Activated CD8-positive, alpha-beta memory T cell treated with anti-CD3 and anti-CD28 coated beads, Interleukin-2, amount 10 ng/mL, durations not matched to agents 7 days and 5 days (primary cell): ENCODE results near the gene KRT28. TPM values are rescaled to one million over a fixed set of nuclear protein-coding genes. Genes with fewer than 3 reads are reported as not detected.

Source experiments
- ATAC-seq: fragments of 150-1000 bp; cut with Tn5 transposase; one replicate; pipeline ENCODE4 v1.10.0; 2021; ENCODE audit warnings: moderate library complexity
- CTCF ChIA-PET: fragments of 350-600 bp; sonication (Branson Sonifier 250); formaldehyde crosslinking; loops from one replicate; lab custom pipeline; 2021; ENCODE audit warnings: antibody characterized with exemption; lab: Charles Lee
- DNase-seq: peaks from one replicate; pipeline ENCODE4 v3.0.0-alpha.2; 2020
- H3K27ac Mint-ChIP-seq: one replicate; pipeline ENCODE4 v1.8.0; 2021; ENCODE audit warnings: mild to moderate bottlenecking, mixed read lengths
- H3K27me3 Mint-ChIP-seq: one replicate; pipeline ENCODE4 v1.8.0; 2021; ENCODE audit warnings: mixed read lengths
- H3K36me3 Mint-ChIP-seq: one replicate; pipeline ENCODE4 v1.8.0; 2021; ENCODE audit warnings: mild to moderate bottlenecking, mixed read lengths
- H3K4me1 Mint-ChIP-seq: one replicate; pipeline ENCODE4 v1.8.0; 2021; ENCODE audit warnings: mixed read lengths
- H3K4me3 Mint-ChIP-seq: one replicate; pipeline ENCODE4 v1.8.0; 2021; ENCODE audit warnings: mild to moderate bottlenecking, moderate library complexity, mixed read lengths
- H3K9me3 Mint-ChIP-seq: one replicate; pipeline ENCODE4 v1.8.0; 2022; ENCODE audit warnings: low read depth, mixed read lengths
- total RNA-seq, 2 experiments: library from RNA; stranded (reverse); gene quantifications; one replicate each; pipeline ENCODE4 v1.2.3, GENCODE V29; 2021

The KRT28 gene
- total RNA-seq, 2 experiments from 2014 or later, result not detected

DNA sequence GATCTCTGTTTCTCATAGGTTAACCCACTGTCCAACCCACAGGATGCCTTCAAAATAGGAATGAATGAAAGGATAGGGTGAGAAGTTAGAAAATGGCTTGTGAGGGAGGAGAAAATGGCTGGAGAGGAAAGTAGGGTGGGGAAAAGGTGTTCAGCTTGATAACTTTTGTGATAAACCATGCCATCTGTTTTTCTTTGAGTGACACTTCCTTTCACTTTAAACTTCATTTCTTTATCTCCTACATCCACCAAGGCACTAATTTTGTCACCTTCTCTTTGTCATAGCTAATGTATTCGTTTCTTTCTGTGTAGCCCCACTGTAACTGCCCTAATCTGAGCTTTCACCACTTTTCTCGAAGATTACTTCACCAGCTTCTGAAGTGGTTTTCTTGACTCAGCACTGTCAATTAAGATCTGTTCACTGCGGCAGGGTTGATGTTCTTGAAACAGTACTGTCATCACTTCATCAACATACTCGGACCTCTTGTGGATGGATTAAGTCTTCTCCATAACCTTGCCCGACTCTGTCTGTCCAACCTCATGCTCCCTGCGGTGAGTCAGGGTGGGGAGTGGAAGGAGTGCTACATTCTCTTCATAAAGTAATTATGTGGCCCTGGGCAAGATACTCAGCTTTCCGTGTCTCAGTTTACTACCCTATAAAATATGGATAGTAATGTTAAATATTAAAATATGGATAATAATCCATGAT is 28.1 kb upstream of the KRT28 start:
- peaks cover 2% of the 10 kb centered on the region for H3K36me3 Mint-ChIP-seq
- ATAC-seq (peak; percentile 47), DNase-seq (no peak)
- peaks cover 20% of the 10 kb centered on the region for H3K4me1 Mint-ChIP-seq
- no peaks in the 10 kb centered on the region for H3K9me3 Mint-ChIP-seq
- peak overlapping the region; percentile 4 for H3K4me3 Mint-ChIP-seq
- H3K27ac Mint-ChIP-seq, result peak overlapping the region; percentile 43
- no peaks in the 10 kb centered on the region for H3K27me3 Mint-ChIP-seq
- CTCF ChIA-PET, result interaction anchor here (0.8 kb wide), 1 partner anchor 835 kb away, joined by 3 read pairs; no protein-coding TSS in a partner anchor

DNA sequence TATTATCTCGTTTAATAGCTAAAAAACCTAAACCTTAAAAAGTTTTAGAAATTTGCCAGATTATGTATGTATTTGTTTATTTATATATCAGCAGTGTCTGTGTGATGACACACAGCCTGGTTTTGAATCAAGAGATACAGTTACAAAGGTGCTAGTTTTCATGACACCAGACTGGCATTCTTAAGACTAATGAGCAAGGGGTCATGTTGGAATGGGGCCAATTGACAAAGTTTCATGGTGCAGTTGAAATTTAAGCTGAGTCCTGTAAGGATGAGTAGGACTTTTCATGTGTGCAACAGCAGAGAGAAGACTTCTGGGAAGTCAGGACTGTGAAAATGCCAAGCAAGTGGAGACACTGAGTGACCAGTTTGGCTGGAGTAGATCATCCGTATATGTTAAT is 25.8 kb upstream of the KRT28 start:
- Mint-ChIP-seq H3K27me3 (no peaks in the 10 kb centered on the region), H3K9me3 (no peaks in the 10 kb centered on the region), H3K27ac (no peak overlapping the region), H3K4me3 (no peak overlapping the region), H3K4me1 (peaks cover 17% of the 10 kb centered on the region), H3K36me3 (peaks cover 5% of the 10 kb centered on the region)
- CTCF ChIA-PET, result interaction anchor here (0.8 kb wide), 1 partner anchor 837 kb away, joined by 3 read pairs; no protein-coding TSS in a partner anchor
- no peak for ATAC-seq
- no peak for DNase-seq

DNA sequence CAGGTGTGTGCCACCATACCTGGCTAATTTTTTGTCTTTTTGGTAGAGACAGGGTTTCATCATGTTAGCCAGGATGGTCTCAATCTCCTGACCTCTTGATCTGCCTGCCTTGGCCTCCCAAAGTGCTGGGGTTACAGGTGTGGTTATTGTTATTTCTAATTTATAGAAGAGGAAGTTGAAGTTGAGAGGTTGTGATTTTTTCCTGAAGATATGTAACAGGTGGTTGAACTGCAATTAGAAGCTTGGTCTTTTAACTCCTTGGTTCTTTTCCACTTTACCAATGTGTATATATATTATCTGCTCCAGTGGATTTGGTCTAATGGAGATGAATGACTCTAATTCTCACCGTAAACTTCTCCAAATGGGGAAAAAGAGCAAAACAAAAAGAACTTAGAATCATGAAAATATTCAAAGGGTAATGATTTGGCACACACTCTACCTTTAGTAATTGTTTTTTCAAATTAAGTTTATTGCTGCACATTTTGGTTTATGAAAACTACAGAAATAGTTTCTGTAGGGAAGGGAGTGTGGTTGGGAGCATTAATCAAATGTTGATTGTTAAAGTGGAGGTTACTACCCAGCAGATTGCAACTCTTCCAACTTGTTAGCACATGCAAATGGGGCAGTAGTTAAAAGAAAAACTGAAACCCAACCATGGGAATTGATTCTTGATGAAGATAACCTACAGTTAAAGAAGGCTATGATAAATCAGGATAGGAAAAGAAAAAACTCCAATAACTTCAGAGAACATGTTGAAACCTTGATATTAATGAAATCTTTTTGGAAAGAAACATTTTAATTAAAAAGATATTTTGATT is 24.5 kb upstream of the KRT28 start:
- Mint-ChIP-seq H3K27ac (no peak overlapping the region), H3K27me3 (no peaks in the 10 kb centered on the region), H3K4me1 (peaks cover 30% of the 10 kb centered on the region), H3K36me3 (peaks cover 16% of the 10 kb centered on the region), H3K4me3 (no peak overlapping the region), H3K9me3 (no peaks in the 10 kb centered on the region)
- DNase-seq (no peak), ATAC-seq (no peak)
- CTCF ChIA-PET, result no interaction called here

DNA sequence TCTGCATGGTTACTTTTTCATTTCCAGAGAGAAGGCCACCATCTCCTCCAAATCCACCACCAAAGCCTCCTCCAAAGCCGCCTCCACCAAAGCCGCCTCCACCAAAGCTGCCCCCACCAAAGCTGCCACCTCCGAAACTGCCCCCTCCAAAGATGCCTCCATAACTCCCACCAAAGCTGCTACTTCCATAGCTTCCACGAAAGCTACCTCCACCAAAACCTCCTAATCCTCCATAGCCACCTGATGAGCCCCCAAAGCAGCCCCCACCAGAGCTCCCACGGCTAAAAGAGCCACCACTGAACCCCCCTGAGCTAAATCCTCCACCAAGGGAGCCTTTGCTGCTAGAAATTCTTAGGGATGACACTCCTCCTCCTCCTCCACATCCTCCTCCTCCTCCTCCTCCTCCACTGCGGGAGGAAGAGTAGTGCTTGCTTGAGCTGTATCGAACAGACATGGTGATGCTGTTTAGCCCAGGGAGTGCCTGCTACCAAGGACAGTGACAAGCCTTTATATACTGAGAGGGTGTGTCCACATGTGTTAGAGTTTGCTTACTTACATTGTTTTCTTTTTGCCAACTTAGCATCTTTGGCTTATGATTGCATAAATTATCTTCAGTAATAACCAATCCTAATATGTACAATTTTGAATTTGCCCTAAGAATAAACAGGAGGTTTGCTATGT is 22.5 kb upstream of the KRT28 start, which contains the start of gene KRT10:
Gene KRT10 (minus strand): TSS at position 483 of the 681 bp plus-strand sequence. CDS start 29 bp downstream, at position 454.
- peaks cover 27% of the 10 kb centered on the region for H3K4me1 Mint-ChIP-seq
- no peak for DNase-seq
- no peak within 1 kb of the TSS for H3K4me3 Mint-ChIP-seq
- H3K9me3 Mint-ChIP-seq, result no peaks in the 10 kb centered on the region
- no peaks in the 10 kb centered on the region for H3K27me3 Mint-ChIP-seq
- no peak within 1 kb of the TSS for H3K27ac Mint-ChIP-seq
- peaks cover 24% of the 10 kb centered on the region for H3K36me3 Mint-ChIP-seq
- no peak for ATAC-seq
- CTCF ChIA-PET, result interaction anchor here (1.5 kb wide), 1 partner anchor 840 kb away, joined by 3 read pairs; no protein-coding TSS in a partner anchor

DNA sequence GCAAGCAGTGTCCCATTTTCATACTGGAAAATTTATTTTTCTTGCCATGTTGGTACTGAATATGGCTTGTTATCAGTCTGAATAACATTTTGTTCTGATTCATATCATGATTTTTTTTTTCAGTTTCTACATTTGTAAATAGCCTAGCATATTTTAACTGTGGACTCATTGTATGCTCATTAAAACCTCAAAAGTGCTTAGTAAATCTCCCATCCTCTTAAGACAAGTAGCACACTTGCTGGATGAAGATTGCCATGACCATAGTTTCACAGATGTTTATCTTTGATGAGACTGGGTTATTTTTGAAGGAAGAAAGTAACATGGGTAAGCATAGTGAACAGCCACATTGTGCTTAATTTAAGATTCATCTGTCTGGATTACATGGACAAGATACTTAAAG is 21.8 kb upstream of the KRT28 start:
- H3K36me3 Mint-ChIP-seq, result peaks cover 30% of the 10 kb centered on the region
- H3K4me3 Mint-ChIP-seq, result no peak overlapping the region
- DNase-seq, result no peak
- H3K4me1 Mint-ChIP-seq, result peaks cover 28% of the 10 kb centered on the region
- H3K9me3 Mint-ChIP-seq, result no peaks in the 10 kb centered on the region
- ATAC-seq, result no peak
- H3K27me3 Mint-ChIP-seq, result no peaks in the 10 kb centered on the region
- CTCF ChIA-PET, result interaction anchor here (1.5 kb wide), 1 partner anchor 841 kb away, joined by 3 read pairs; no protein-coding TSS in a partner anchor
- no peak overlapping the region for H3K27ac Mint-ChIP-seq

DNA sequence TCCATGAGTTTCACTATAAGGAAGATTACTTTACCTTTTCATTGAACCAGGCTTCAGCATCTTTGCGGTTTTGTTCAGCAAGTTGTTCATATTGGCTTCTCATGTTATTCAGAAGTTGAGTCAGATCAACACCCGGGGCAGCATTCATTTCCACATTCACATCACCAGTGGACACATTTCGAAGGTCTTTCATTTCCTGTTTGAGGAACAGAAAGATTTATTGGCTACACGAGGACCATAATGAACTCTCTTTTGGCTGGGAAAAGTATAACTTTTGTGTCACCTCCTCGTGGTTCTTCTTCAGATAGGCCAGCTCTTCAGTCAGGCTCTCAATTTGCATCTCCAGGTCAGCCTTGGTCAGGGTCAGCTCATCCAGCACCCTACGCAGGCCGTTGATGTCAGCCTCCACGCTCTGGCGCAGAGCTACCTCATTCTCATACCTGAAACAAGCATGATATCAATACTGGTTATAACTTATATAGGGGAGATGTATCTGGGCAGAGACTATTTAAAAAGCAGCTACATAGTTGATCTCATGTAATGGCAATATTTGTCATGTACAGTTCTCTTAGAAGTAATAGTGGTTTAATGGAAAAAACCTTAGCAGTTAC is 20.6 kb upstream of the KRT28 start:
- ATAC-seq, result no peak
- no peaks in the 10 kb centered on the region for H3K27me3 Mint-ChIP-seq
- no peaks in the 10 kb centered on the region for H3K9me3 Mint-ChIP-seq
- peak overlapping the region; percentile 88 for H3K4me3 Mint-ChIP-seq
- DNase-seq, result no peak
- H3K36me3 Mint-ChIP-seq, result peaks cover 31% of the 10 kb centered on the region
- H3K4me1 Mint-ChIP-seq, result peaks cover 28% of the 10 kb centered on the region
- CTCF ChIA-PET, result interaction anchor here (0.7 to 1.6 kb wide), 2 partner anchors 18 to 842 kb away, joined by 3 to 7 read pairs; no protein-coding TSS in a partner anchor
- H3K27ac Mint-ChIP-seq, result peak overlapping the region; percentile 82

DNA sequence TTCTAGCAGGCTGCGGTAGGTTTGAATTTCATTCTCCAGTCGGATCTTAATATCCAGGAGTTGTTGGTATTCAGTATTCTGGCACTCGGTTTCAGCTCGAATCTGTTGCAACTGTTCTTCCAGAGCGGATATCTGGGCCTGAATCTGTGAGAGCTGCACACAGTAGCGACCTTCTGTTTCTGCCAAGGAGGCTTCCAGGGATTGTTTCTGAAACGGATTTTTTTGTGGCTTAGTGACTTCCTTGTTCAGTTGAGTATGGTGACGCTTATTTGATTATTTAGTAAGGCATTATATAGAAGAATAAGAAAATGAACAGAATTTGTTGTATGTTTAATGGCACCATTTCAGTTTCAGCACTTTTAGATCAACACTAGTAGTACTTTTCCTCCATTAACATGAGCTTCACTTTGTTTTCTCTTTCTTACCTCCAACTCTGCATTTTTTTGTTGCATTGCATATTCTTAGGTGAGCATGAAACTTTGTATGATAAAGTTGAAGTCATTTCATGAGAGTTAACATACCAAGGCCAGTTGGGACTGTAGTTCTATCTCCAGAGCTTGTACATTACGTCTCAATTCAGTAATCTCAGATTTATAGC is 19.9 kb upstream of the KRT28 start:
- peak overlapping the region; percentile 88 for H3K4me3 Mint-ChIP-seq
- ATAC-seq (no peak), DNase-seq (no peak)
- peaks cover 2% of the 10 kb centered on the region for H3K27me3 Mint-ChIP-seq
- peak overlapping the region; percentile 82 for H3K27ac Mint-ChIP-seq
- peaks cover 28% of the 10 kb centered on the region for H3K4me1 Mint-ChIP-seq
- CTCF ChIA-PET, result interaction anchor here (1.0 to 1.6 kb wide), 3 partner anchors 830 to 876 kb away, joined by 3 to 7 read pairs (median 3); no protein-coding TSS in a partner anchor
- H3K36me3 Mint-ChIP-seq, result peaks cover 33% of the 10 kb centered on the region
- no peaks in the 10 kb centered on the region for H3K9me3 Mint-ChIP-seq

DNA sequence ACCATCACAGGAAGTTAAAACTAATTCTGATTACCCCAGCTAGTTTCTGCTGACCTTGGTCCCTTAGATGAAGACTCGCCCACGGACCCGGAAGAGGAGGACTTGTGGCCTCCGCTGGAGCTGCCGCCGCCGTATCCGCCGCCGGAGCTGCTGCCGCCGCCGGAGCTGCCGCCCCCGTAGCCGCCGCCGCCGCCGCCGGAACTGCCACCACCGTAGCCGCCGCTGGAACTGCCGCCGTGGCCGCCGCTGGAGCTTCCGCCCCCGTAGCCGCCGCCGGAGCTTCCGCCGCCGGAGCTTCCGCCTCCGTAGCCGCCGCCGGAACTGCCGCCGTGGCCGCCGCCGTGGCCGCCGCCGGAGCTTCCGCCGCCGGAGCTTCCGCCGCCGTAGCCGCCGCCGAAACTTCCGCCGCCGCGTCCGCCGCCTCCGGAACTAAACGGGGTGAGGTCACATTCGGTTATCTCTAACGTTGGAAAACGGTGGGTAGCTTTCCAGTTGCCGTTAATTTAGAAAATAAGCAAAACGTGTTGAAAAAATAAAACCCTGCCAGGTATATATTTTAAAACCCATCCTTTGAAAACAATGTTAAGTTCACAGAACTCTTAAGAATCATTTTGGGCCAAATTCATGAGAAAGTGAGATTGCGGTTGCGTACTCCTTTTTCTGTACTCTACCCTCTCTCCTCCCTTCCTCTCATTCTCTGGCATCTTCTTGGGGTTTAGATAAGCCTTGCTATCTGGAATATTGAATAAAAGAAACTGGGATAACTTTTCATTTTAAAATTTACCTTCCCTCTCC is 19.2 kb upstream of the KRT28 start:
- CTCF ChIA-PET, result interaction anchor here (0.8 to 1.3 kb wide), 9 partner anchors 11 to 877 kb away, joined by 3 to 6 read pairs (median 3); no protein-coding TSS in a partner anchor
- DNase-seq (peak; percentile 88), ATAC-seq (peak; percentile 87)
- Mint-ChIP-seq H3K36me3 (peaks cover 34% of the 10 kb centered on the region), H3K4me1 (peaks cover 21% of the 10 kb centered on the region), H3K27ac (peak overlapping the region; percentile 87), H3K27me3 (peaks cover 9% of the 10 kb centered on the region), H3K4me3 (peak overlapping the region; percentile 88), H3K9me3 (no peaks in the 10 kb centered on the region)

DNA sequence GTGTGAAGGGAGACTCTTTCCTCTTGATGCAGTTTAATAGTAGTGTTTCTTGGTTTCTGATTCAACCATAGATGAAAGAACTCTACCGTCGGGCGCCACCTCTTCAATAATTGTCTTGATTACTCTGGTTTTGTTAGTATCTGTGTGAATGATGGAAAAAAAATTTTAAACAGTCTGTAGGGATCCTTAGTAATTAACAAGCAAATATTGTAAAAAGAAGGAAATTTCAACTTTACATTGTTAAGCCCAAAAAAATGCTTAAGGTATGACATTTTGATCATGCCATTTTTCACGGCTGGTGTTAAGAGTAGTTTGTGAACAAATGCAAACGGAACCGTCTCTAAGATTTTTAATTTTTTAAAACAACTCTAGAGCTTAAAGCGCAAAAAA is 18.6 kb upstream of the KRT28 start:
- Mint-ChIP-seq H3K27ac (peak overlapping the region; percentile 87), H3K9me3 (no peaks in the 10 kb centered on the region), H3K36me3 (peaks cover 34% of the 10 kb centered on the region), H3K4me3 (peak overlapping the region; percentile 88), H3K4me1 (peaks cover 20% of the 10 kb centered on the region), H3K27me3 (peaks cover 12% of the 10 kb centered on the region)
- CTCF ChIA-PET, result interaction anchor here (0.8 to 1.3 kb wide), 10 partner anchors 11 to 877 kb away, joined by 3 to 6 read pairs (median 3); no protein-coding TSS in a partner anchor
- DNase-seq, result no peak
- ATAC-seq, result no peak

DNA sequence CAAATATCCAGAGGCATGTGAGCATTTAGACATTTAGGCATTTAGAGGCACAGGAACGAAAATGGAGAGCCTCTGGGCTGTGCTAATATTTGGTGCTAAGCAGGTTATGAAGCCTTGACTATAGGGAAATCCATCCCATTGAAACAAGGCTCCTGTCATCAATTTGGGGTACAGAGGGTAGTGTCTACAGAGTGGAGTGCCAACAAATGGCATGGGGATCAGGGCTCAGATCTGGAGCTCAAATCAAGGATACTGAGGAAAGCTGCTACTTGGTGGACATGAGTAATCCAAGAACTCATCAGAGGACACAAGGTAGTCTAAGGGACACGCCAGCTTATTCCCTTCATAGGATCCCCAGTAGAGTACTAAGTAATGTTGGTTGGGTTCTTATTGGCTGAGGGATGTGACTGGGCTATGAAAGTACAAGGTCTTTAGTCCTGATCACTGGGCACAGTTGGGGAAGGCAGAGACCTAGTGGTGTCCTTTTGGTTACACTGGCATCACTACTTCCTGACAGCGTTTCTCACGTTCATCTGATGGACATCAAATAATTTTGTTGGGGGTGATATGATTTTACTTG is 17.4 kb upstream of the KRT28 start:
- DNase-seq (no peak), ATAC-seq (no peak)
- Mint-ChIP-seq H3K27me3 (peaks cover 20% of the 10 kb centered on the region), H3K27ac (no peak overlapping the region), H3K36me3 (peaks cover 34% of the 10 kb centered on the region), H3K9me3 (no peaks in the 10 kb centered on the region), H3K4me1 (peaks cover 20% of the 10 kb centered on the region), H3K4me3 (peak overlapping the region; percentile 51)
- CTCF ChIA-PET, result interaction anchor here (1.0 to 1.2 kb wide), 4 partner anchors 13 to 833 kb away, joined by 3 read pairs; no protein-coding TSS in a partner anchor

DNA sequence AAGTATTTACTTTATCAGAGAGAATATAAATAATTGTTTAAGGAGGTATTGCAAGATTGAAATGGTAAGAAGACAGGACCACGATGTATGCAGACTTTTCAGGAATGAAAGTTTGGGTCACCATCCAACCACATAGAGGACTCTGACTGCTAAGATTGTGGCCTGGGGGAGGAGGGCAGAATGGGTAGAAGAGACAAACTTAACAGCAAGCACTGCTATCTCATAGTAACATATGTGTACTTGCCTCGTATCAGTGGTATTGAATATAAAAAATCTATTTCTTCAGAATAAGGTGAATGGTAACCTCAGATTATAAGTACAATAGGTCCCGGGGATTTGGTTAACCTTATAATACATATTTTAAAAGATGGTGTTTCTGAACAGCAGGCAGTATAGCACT is 16.8 kb upstream of the KRT28 start:
- peak overlapping the region; percentile 24 for H3K4me3 Mint-ChIP-seq
- H3K36me3 Mint-ChIP-seq, result peaks cover 32% of the 10 kb centered on the region
- H3K9me3 Mint-ChIP-seq, result no peaks in the 10 kb centered on the region
- CTCF ChIA-PET, result interaction anchor here (1.0 to 1.1 kb wide), 3 partner anchors 733 to 834 kb away, joined by 3 read pairs; no protein-coding TSS in a partner anchor
- H3K4me1 Mint-ChIP-seq, result peaks cover 20% of the 10 kb centered on the region
- ATAC-seq (no peak), DNase-seq (no peak)
- H3K27me3 Mint-ChIP-seq, result peaks cover 27% of the 10 kb centered on the region
- H3K27ac Mint-ChIP-seq, result peak overlapping the region; percentile 53
